Activated naive CD4-positive, alpha-beta T cell treated with anti-CD3 and anti-CD28 coated beads, Interleukin-2, amount 50 U/mL, for 72 hours (primary cell): ENCODE results near the gene BTBD9. TPM values are rescaled to one million over a fixed set of nuclear protein-coding genes. Genes with fewer than 3 reads are reported as not detected.

ENCODE experiments used
- ATAC-seq, 2 donors: fragments of 150-1000 bp; cut with Tn5 transposase; 2 replicates each; pipeline ENCODE4 v1.10.0; 2021; ENCODE audit warnings: mild to moderate bottlenecking in 2 of 2, moderate library complexity in 2 of 2
- DNase-seq, 2 donors: peaks; one replicate each; pipeline ENCODE4 v3.0.0; 2021 to 2022; ENCODE audit warnings: low spot score in 2 of 2
- H3K27ac Mint-ChIP-seq, 2 donors: one replicate each; pipeline ENCODE4 v1.8.0; 2022; ENCODE audit warnings: mild to moderate bottlenecking in 2 of 2, mixed read lengths in 2 of 2
- H3K36me3 Mint-ChIP-seq, 2 donors: one replicate each; pipeline ENCODE4 v1.8.0; 2022; ENCODE audit warnings: mixed read lengths in 2 of 2
- H3K9me3 Mint-ChIP-seq, 2 donors: one replicate each; pipeline ENCODE4 v1.8.0; 2022; ENCODE audit warnings: mixed read lengths in 2 of 2
- total RNA-seq, 2 donors: library from RNA; stranded (reverse); gene quantifications; one replicate each; pipeline ENCODE4 v1.2.3, GENCODE V29; 2022

BTBD9 gene
- total RNA-seq, 2 donors from 2014 or later = 10.5 to 18.8 TPM

DNA sequence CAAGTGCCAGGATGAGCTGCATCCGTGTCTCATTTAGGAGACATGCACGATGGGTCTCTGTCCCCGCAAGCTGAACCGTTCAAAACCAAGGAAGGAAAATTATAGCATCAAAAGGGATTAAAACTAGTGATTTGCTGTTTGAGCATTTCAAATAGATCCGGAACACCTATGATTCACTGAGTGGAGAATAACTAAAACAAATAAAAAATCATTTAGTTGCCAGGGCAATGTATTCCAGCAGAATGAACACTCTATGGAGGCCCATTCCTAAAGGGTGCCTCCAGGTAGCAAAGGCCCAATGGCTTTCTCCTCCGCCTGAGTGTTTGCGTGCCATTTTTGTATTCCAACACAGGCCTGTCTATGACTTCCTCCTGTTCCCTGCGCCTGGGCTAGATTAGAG, 465.4 kb downstream of the BTBD9 start:
- H3K27ac Mint-ChIP-seq = peak overlapping the region in 1 of 2 donors; percentile 44
- H3K36me3 Mint-ChIP-seq = no peaks in the 10 kb centered on the region
- ATAC-seq = no peak

DNA sequence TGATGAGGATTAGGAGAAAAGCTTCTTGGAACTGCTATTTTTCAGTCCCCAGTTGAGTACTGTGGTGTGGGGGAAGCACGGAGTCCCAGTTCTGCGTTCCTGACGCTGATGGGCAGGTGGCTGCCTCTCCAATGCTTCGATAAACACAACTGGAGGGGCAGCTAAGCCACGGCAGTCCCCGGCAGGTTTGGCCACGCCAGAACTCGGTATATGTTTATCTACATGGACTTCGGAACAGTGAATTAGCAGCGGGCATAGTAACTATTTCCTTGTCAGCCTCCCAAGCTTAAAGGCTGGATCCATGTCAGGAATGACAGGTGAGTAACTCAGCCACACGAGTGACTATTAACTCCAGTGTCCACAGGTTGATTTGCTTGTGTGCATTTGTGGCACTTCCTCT, 465.8 kb downstream of the BTBD9 start:
- no peaks in the 10 kb centered on the region for H3K36me3 Mint-ChIP-seq
- no peaks in the 10 kb centered on the region for H3K9me3 Mint-ChIP-seq
- no peak for ATAC-seq
- DNase-seq = no peak
- H3K27ac Mint-ChIP-seq = no peak overlapping the region

More for the DNA sequence above, 465.4 kb downstream of the BTBD9 start:
- DNase-seq = no peak
- H3K9me3 Mint-ChIP-seq = no peaks in the 10 kb centered on the region

- H3K27ac Mint-ChIP-seq = peak overlapping the region; percentile 29 to 65
Observed at GRCh38 chr6:38172739-38173410, 466.9 kb downstream of the BTBD9 start.

DNA sequence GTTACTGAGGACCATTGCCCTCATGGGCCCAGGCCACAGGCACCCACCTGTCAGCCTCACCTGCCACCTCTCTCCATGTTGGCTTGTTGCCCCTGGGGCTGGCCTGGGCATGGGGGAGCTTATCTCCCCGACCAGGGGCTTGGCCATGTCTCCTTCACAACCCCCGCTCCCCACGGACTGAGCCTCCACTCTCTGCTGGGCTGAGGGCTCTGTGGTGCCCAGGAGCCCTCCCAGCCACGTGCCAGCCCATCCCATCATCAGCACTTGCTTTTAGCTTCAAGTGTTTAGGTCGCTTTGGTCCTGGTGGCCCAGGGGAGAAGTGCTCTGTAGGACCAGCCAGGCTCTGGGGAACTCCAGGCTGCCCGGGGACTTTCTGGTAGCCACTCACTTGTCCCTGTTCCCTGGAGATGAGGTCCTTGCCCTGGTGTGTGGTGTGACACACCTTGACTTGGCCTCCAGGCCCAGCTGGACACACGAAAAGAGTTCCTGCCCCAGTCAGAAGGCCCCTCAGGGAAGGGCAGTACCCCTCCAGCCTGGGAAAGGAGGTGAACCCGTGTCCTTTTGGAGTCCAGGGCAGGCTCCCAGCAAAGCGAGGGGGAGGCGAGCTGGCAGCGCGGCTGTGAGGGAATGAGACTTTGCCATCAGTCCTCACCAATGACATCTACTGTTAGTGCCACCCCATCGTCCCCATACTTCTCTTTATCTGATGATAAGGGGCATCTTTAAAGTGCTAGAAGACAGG, 467.6 kb downstream of the BTBD9 start:
- ATAC-seq = no peak
- Mint-ChIP-seq H3K36me3 (no peaks in the 10 kb centered on the region), H3K9me3 (no peaks in the 10 kb centered on the region), H3K27ac (no peak overlapping the region)
- no peak for DNase-seq

More at GRCh38 chr6:38172739-38173410, 466.9 kb downstream of the BTBD9 start:
- Mint-ChIP-seq H3K9me3 (no peaks in the 10 kb centered on the region), H3K36me3 (no peaks in the 10 kb centered on the region)
- ATAC-seq = no peak
- no peak for DNase-seq

GRCh38 chr6:38170666-38171355, 468.9 kb downstream of the BTBD9 start:
- no peaks in the 10 kb centered on the region for H3K36me3 Mint-ChIP-seq
- no peak overlapping the region for H3K27ac Mint-ChIP-seq
- H3K9me3 Mint-ChIP-seq = no peaks in the 10 kb centered on the region
- no peak for ATAC-seq
- no peak for DNase-seq

DNA sequence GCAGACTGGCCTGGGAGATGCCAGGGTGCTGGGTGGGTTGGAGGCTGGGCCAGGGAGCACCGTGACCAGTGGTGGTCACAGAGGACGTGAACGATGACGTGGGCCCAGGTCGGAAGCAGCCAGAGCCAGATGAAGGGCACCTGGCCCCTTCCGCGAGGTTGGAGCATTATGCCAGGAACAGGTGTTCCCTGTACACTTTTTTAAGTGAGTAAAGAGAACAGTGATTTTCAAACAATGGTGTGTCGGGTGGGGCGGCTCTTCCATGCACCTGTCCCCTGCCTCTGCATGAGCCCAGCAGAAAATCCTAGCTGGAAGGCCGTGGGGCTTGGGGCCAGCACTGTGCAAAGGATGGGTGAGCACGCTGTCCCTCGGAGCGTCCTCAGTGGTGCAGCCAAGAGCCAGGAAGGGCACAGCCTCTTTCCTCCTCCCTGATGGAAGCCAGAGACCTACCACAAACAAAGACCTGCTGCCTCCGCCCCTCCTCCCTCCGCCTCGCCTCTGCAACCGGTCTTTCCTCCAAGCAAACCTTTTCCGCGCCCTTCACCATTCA, 469.7 kb downstream of the BTBD9 start:
- Mint-ChIP-seq H3K27ac (peak overlapping the region in 1 of 2 donors; percentile 22), H3K36me3 (no peaks in the 10 kb centered on the region), H3K9me3 (no peaks in the 10 kb centered on the region)
- DNase-seq = no peak
- ATAC-seq = no peak

GRCh38 chr6:38169221-38169976, 470.3 kb downstream of the BTBD9 start:
- no peaks in the 10 kb centered on the region for H3K36me3 Mint-ChIP-seq
- DNase-seq = no peak
- no peak for ATAC-seq
- H3K9me3 Mint-ChIP-seq = no peaks in the 10 kb centered on the region
- no peak overlapping the region for H3K27ac Mint-ChIP-seq

DNA sequence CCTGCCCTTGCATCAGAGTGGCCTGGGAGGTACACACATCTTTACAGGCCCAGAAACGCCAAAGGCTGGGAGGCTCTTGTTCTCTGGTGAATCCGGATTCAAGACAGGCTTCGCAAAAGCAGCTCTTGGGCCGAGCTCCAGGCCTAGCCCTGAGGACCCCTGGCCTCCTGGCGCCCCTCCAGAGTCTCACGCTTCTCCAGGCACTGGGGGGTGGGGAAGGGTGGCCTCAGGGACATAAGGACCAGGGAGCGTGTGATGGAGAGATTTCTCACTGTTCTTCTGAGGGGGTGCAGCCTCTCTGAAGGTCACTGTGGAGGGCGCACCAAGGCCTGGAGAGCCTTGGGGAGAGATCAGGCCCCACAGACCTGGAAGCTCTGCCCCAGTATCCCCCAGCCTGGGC, 471.0 kb downstream of the BTBD9 start:
- no peaks in the 10 kb centered on the region for H3K36me3 Mint-ChIP-seq
- no peaks in the 10 kb centered on the region for H3K9me3 Mint-ChIP-seq
- DNase-seq (no peak), ATAC-seq (no peak)
- no peak overlapping the region for H3K27ac Mint-ChIP-seq

GRCh38 chr6:38168126-38168525, 471.6 kb downstream of the BTBD9 start:
- H3K9me3 Mint-ChIP-seq = no peaks in the 10 kb centered on the region
- H3K36me3 Mint-ChIP-seq = no peaks in the 10 kb centered on the region
- ATAC-seq (no peak), DNase-seq (no peak)
- no peak overlapping the region for H3K27ac Mint-ChIP-seq

DNA sequence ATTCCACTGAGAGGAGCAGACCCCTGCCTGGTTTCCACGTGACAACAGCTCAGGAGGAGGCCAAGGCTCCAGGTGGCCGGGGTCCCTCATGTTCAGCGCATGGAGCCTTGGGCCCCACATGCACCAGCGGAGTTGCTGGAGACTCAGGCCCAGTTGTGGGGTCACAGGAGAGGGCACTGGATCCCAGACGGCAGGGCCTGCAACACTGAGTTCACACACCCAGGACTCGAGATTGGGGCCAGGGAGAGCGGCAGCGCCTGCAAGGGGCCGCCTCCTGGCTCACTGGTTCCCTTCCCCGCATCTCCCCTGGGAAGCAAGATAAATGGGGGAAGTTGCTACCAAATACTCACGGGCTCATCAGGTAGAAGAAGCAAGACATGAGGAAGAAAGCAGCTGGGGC, 472.1 kb downstream of the BTBD9 start:
- no peak for DNase-seq
- H3K27ac Mint-ChIP-seq = no peak overlapping the region

DNA sequence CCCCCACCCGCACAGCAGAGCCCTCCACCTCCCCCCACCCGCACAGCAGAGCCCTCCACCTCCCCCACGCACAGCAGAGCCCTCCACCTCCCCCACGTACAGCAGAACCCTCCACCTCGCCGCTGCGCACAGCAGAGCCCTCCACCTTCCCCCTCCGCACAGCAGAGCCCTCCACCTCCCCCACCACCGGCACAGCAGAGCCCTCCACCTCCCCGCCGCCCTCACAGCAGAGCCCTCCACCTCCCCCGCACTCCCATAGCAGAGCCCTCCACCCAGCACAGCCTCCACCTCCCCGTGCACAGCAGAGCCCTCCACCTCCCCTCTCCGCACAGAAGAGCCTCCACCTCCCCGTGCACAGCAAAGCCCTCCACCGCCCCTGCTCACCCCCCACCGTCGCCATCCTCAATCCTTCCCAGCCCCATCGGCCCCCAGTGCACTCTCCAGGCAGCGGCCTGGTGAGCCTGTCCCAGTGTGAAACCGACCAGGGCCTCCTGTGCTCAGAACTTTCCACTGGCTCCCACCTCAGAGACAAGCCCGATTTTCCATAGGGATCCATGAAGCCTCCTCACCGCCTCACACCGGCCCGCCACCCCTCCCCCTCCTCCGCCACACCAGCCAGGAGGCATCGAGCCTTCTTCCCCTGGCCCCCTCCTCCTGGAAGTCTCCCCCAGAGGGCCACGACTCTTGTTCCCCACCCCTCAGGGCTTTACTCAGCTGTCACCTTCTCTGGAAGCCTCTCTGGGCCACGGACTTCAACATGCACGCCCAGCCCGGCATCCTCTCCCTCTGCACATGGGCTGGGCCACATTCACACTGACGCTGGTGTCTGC, 473.1 kb downstream of the BTBD9 start:
- DNase-seq (no peak), ATAC-seq (no peak)
- H3K36me3 Mint-ChIP-seq = no peaks in the 10 kb centered on the region
- no peak overlapping the region for H3K27ac Mint-ChIP-seq
- H3K9me3 Mint-ChIP-seq = no peaks in the 10 kb centered on the region

More for the DNA sequence above, 472.1 kb downstream of the BTBD9 start:
- Mint-ChIP-seq H3K36me3 (no peaks in the 10 kb centered on the region), H3K9me3 (no peaks in the 10 kb centered on the region)
- ATAC-seq = no peak

GRCh38 chr6:38164671-38165108, 475.0 kb downstream of the BTBD9 start:
- H3K27ac Mint-ChIP-seq = no peak overlapping the region

DNA sequence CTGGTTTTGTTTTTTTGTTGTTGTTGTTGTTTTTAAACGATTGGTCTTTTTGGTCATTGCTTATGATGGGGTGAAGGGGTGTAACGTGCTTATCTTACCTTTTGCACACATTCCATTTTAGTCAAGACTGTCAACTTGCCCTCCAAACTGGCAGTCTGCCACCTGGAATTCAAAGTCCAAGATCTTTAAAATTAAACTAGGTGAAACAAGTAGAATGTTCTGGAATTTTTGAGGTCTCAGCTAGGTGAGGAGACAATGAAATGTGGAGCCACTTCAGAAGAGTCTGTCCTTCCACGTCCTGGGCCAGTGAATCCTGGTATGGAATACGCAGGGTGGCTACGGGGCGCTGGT, 475.6 kb downstream of the BTBD9 start:
- Mint-ChIP-seq H3K27ac (peak overlapping the region; percentile 28 to 92), H3K36me3 (no peaks in the 10 kb centered on the region), H3K9me3 (peaks cover under 1 to 2% of the 10 kb centered on the region in 2 donors)
- no peak for DNase-seq
- ATAC-seq = no peak

More at GRCh38 chr6:38164671-38165108, 475.0 kb downstream of the BTBD9 start:
- no peaks in the 10 kb centered on the region for H3K9me3 Mint-ChIP-seq
- DNase-seq = no peak
- no peak for ATAC-seq
- H3K36me3 Mint-ChIP-seq = no peaks in the 10 kb centered on the region

DNA sequence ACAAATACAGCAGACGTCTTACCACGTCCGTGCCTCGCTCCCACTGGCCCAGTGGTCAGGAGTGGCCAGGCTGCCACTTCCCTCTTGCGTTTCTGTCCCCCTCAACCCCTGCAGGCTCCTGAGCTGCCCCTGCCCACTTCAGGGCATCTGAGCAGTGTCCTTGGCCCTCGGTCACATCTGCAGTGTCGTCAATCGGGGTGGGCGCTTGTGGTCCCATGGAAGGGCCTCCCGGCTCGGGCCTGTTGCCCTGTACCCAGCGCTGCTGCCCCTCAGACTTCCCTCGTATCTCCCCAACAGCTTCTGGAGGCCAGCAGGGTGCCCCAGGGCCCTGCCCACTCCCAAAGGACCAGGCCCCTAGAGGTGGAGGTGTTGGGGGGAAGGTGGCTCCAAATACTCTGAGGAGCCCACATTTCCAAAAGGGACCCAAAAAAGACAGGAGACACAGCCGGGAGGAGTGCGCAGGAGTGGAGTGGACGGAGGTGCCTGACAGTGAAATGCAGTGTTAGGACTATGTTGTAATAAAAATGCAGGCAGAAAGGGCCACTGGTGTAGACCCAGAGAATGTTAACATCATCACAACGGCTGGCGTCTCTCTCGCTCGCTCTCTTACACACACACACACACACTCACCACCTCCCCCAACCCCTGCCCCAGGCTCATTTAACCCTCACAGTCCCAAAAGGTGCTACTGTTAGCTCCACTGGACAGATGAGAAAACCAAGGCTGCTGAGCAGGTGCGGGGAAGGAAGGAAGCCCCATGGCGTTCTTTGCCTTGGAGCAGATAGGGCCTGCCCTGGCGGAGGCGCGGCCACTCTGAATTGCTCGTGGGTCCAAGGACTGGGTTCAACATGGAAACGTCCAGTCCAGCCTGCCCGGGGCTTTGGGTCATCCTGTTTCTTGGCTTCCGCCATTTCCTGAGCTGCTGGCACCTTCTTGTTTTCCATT, 476.3 kb downstream of the BTBD9 start:
- Mint-ChIP-seq H3K9me3 (peaks cover 6 to 8% of the 10 kb centered on the region in 2 donors), H3K27ac (peak overlapping the region; percentile 28 to 92), H3K36me3 (peaks cover 0 to 6% of the 10 kb centered on the region in 2 donors)
- DNase-seq (no peak), ATAC-seq (no peak)
